ENCODE measurements around the gene ZDHHC17.

DNA sequence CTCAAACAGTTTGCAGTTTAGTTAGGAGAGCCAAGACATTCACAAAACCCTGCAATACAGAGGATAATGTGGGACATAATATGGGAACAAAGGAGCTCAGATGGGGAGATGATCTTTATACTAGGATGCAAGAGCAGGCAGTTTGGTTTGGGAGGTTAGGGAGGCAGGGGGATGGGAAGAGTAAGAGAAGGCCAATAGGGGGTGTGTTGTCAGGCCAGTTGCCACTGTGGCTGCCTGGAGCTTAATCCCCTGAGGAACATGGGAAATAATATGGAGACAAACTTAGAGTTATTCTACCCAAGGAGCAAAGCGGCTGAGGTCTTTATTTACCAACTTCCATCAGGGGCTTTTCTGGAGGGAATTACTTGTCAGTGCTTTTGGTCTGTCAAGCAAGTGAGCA lies 124.9 kb downstream of the ZDHHC17 start:
- TF ChIP-seq CTCF (IDR thresholded peaks at IDR 0.05) (no peak), EP300 (IDR thresholded peaks at IDR 0.05) (no peak)

Data from sigmoid colon (tissue), 4 donors.